ENCODE measurements around the gene DOCK1.

DNA sequence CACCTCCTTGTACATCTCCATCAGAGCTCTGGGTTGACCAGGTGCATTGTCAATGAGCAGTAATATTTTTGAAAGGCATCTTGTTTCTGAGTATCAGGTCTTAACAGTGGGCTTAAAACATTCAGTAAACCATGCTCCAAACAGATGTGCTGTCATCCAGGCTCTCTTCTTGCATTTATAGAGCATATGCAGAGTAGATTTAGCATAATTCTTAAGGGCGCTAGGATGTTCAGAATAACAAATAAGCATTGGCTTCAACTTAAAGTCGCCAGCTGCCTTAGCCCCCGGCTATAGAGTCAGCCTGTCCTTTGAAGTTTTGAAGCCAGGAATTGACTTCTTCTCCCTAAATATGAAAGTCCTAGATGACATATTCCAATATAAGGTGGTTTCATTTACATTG is 421.7 kb downstream of the DOCK1 start:
- TF ChIP-seq, protein P1, sequence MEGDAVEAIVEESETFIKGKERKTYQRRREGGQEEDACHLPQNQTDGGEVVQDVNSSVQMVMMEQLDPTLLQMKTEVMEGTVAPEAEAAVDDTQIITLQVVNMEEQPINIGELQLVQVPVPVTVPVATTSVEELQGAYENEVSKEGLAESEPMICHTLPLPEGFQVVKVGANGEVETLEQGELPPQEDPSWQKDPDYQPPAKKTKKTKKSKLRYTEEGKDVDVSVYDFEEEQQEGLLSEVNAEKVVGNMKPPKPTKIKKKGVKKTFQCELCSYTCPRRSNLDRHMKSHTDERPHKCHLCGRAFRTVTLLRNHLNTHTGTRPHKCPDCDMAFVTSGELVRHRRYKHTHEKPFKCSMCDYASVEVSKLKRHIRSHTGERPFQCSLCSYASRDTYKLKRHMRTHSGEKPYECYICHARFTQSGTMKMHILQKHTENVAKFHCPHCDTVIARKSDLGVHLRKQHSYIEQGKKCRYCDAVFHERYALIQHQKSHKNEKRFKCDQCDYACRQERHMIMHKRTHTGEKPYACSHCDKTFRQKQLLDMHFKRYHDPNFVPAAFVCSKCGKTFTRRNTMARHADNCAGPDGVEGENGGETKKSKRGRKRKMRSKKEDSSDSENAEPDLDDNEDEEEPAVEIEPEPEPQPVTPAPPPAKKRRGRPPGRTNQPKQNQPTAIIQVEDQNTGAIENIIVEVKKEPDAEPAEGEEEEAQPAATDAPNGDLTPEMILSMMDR (IDR thresholded peaks at IDR 0.05), result no peak
- TF ChIP-seq ZFX (IDR thresholded peaks at IDR 0.05; ENCODE audit: borderline replicate concordance), result no peak

All from 22Rv1 (cell line).